IMR-90 (cell line): ENCODE results near the gene ITFG1. TPM values are rescaled to one million over a fixed set of nuclear protein-coding genes. Genes with fewer than 3 reads are reported as not detected.

Experiments
- ATAC-seq: fragments of 200-7000 bp; cut with Tn5 transposase; 2 replicates; pipeline ENCODE4 v1.9.1; 2020; ENCODE audit warnings: low read depth, mild to moderate bottlenecking, moderate library complexity
- BruUV-seq: library from RNA; stranded (reverse); fragments of 400-500 nt; replicated peaks from 2 replicates; lab custom pipeline; 2021; lab: Mats Ljungman, UMichigan
- CTCF ChIA-PET: fragments of 300-600 bp; formaldehyde crosslinking; extraction: SDS; loops from one replicate; lab custom pipeline; 2021; ENCODE audit warnings: antibody characterized with exemption; lab: Yijun Ruan, JAX
- POLR2A ChIA-PET: fragments of 300-600 bp; sonication (Branson Sonifier 250); formaldehyde crosslinking; loops from one replicate; lab custom pipeline; 2022; ENCODE audit warnings: antibody characterized with exemption; ENCODE audit not compliant: unreplicated experiment; lab: Charles Lee
- DNase-seq: peaks from one replicate; pipeline ENCODE4 v3.0.0; 2013
- H2AFZ ChIP-seq: replicated peaks from 2 replicates; pipeline ENCODE3; 2013; ENCODE audit warnings: low read length, mild to moderate bottlenecking; ENCODE audit not compliant: poor library complexity
- H2AK5ac ChIP-seq: 2 replicates; pipeline ENCODE4 v1.6.1; 2013; ENCODE audit warnings: low read depth, low read length, inconsistent platforms
- H2AK9ac ChIP-seq: replicated peaks from 2 replicates; pipeline ENCODE3; 2013; ENCODE audit warnings: mild to moderate bottlenecking, low read depth, low read length, moderate library complexity; ENCODE audit not compliant: poor library complexity
- H2BK120ac ChIP-seq: 2 replicates; pipeline ENCODE4 v1.6.1; 2013; ENCODE audit warnings: low read depth, low read length, inconsistent platforms
- H2BK15ac ChIP-seq: 3 replicates; pipeline ENCODE4 v1.6.1; 2013; ENCODE audit warnings: low read depth, low read length, inconsistent platforms
- H2BK20ac ChIP-seq: 2 replicates; pipeline ENCODE4 v1.6.1; 2013; ENCODE audit warnings: low read depth, mild to moderate bottlenecking, inconsistent platforms, low read length, moderate library complexity
- H2BK5ac ChIP-seq: 2 replicates; pipeline ENCODE4 v1.6.1; 2013; ENCODE audit warnings: mild to moderate bottlenecking, low read depth, low read length, inconsistent platforms; ENCODE audit not compliant: poor library complexity, severe bottlenecking
- H3K14ac ChIP-seq: replicated peaks from 2 replicates; pipeline ENCODE4 v1.6.1; 2013; ENCODE audit warnings: low read depth, low read length, inconsistent platforms
- H3K18ac ChIP-seq: 2 replicates; pipeline ENCODE4 v1.6.1; 2013; ENCODE audit warnings: low read depth, low read length, control low read depth
- H3K23ac ChIP-seq: 2 replicates; pipeline ENCODE4 v1.6.1; 2013; ENCODE audit warnings: low read depth, low read length, inconsistent platforms
- H3K27ac ChIP-seq: 2 replicates; pipeline ENCODE4 v1.5.1; 2013; ENCODE audit warnings: mild to moderate bottlenecking, control low read depth, low read length; ENCODE audit not compliant: insufficient read depth
- H3K27me3 ChIP-seq: 2 replicates; pipeline ENCODE4 v1.6.1; 2013; ENCODE audit warnings: low read length; ENCODE audit not compliant: control insufficient read depth, insufficient read depth
- H3K36me3 ChIP-seq: 2 replicates; pipeline ENCODE4 v1.6.1; 2013; ENCODE audit warnings: low read length, mixed read lengths; ENCODE audit not compliant: control insufficient read depth, insufficient read depth
- H3K4ac ChIP-seq: 2 replicates; pipeline ENCODE4 v1.6.1; 2013; ENCODE audit warnings: low read depth, low read length, inconsistent platforms
- H3K4me1 ChIP-seq: 2 replicates; pipeline ENCODE4 v1.6.1; 2013; ENCODE audit warnings: low read length, mixed read lengths; ENCODE audit not compliant: control insufficient read depth, insufficient read depth
- H3K4me2 ChIP-seq: 2 replicates; pipeline ENCODE4 v1.6.1; 2013; ENCODE audit warnings: low read depth, mild to moderate bottlenecking, control low read depth, low read length, moderate library complexity
- H3K4me3 ChIP-seq: 2 replicates; pipeline ENCODE4 v1.5.1; 2013; ENCODE audit warnings: low read depth, mild to moderate bottlenecking, control low read depth, low read length, moderate library complexity; ENCODE audit not compliant: insufficient read depth
- H3K56ac ChIP-seq: 2 replicates; pipeline ENCODE4 v1.6.1; 2013; ENCODE audit warnings: low read length, inconsistent platforms; ENCODE audit not compliant: insufficient read depth; ENCODE audit errors: extremely low read depth
- H3K79me1 ChIP-seq, 2 experiments: 2 replicates each; pipeline ENCODE4 v1.6.1; 2013; ENCODE audit warnings: low read length in 2 of 2, inconsistent platforms in 1 of 2, low read depth in 1 of 2
- H3K9ac ChIP-seq: 2 replicates; pipeline ENCODE4 v1.6.1; 2013; ENCODE audit warnings: low read depth, low read length, control low read depth
- H3K9me1 ChIP-seq: 2 replicates; pipeline ENCODE4 v1.6.1; 2013; ENCODE audit warnings: low read length, inconsistent platforms; ENCODE audit not compliant: insufficient read depth
- H3K9me3 ChIP-seq: 2 replicates; pipeline ENCODE4 v1.6.1; 2013; ENCODE audit warnings: low read length; ENCODE audit not compliant: control insufficient read depth, insufficient read depth
- H4K20me1 ChIP-seq: 2 replicates; pipeline ENCODE4 v1.6.1; 2013; ENCODE audit warnings: low read length, inconsistent platforms; ENCODE audit not compliant: insufficient read depth
- H4K5ac ChIP-seq: 2 replicates; pipeline ENCODE4 v1.6.1; 2013; ENCODE audit warnings: mild to moderate bottlenecking, low read depth, low read length, control low read depth
- H4K8ac ChIP-seq, 2 experiments: 2 replicates each; pipeline ENCODE4 v1.6.1; 2013; ENCODE audit warnings: low read depth in 2 of 2, low read length in 2 of 2, control low read depth in 1 of 2, inconsistent platforms in 1 of 2
- H4K91ac ChIP-seq: 2 replicates; pipeline ENCODE4 v1.6.1; 2013; ENCODE audit warnings: low read depth, low read length, inconsistent platforms; ENCODE audit not compliant: insufficient read depth
- BHLHE40 ChIP-seq: fragments of 150-350 bp; IDR thresholded peaks from 2 replicates; pipeline ENCODE4 v1.6.1; 2016; ENCODE audit warnings: mild to moderate bottlenecking, low read depth, low read length
- CEBPB ChIP-seq: IDR thresholded peaks from 2 replicates; pipeline ENCODE4 v1.6.1; 2012; ENCODE audit warnings: low read depth, low read length, improper control_type of control experiment
- CHD1 ChIP-seq: IDR thresholded peaks from 2 replicates; pipeline ENCODE4 v1.6.1; 2012; ENCODE audit warnings: low read depth, low read length, improper control_type of control experiment
- CTCF ChIP-seq: conservative IDR thresholded peaks from 2 replicates; pipeline ENCODE4 v1.5.1; 2012; ENCODE audit warnings: mild to moderate bottlenecking, low read depth, low read length, improper control_type of control experiment
- ELK1 ChIP-seq: fragments of 150-350 bp; IDR thresholded peaks from 2 replicates; pipeline ENCODE4 v1.6.1; 2016; ENCODE audit warnings: low read depth, mild to moderate bottlenecking, low read length, moderate library complexity, borderline replicate concordance
- FOS ChIP-seq: fragments of 150-350 bp; IDR thresholded peaks from 2 replicates; pipeline ENCODE4 v1.6.1; 2016; ENCODE audit warnings: low read depth, low read length
- MAFK ChIP-seq: IDR thresholded peaks from 2 replicates; pipeline ENCODE4 v1.6.1; 2012; ENCODE audit warnings: low read depth, low read length, improper control_type of control experiment
- MAZ ChIP-seq: IDR thresholded peaks from 2 replicates; pipeline ENCODE4 v1.6.1; 2012; ENCODE audit warnings: low read depth, mild to moderate bottlenecking, low read length, improper control_type of control experiment, moderate library complexity, borderline replicate concordance
- MXI1 ChIP-seq: IDR thresholded peaks from 2 replicates; pipeline ENCODE4 v1.6.1; 2012; ENCODE audit warnings: low read depth, mild to moderate bottlenecking, low read length, moderate library complexity, borderline replicate concordance
- NFE2L2 ChIP-seq: fragments of 150-350 bp; IDR thresholded peaks from 2 replicates; pipeline ENCODE4 v1.6.1; 2016; ENCODE audit warnings: low read depth, mild to moderate bottlenecking, low read length
- POLR2A ChIP-seq: IDR thresholded peaks from 2 replicates; pipeline ENCODE4 v1.6.1; 2012; ENCODE audit warnings: mild to moderate bottlenecking, low read depth, low read length
- RAD21 ChIP-seq: IDR thresholded peaks from 2 replicates; pipeline ENCODE4 v1.6.1; 2012; ENCODE audit warnings: low read length, improper control_type of control experiment
- RCOR1 ChIP-seq: IDR thresholded peaks from 2 replicates; pipeline ENCODE4 v1.6.1; 2012; ENCODE audit warnings: mild to moderate bottlenecking, low read length, improper control_type of control experiment; ENCODE audit not compliant: insufficient replicate concordance
- RFX5 ChIP-seq: IDR thresholded peaks from 2 replicates; pipeline ENCODE4 v1.8.0; 2012; ENCODE audit warnings: low read depth, mild to moderate bottlenecking, low read length, moderate library complexity
- SMC3 ChIP-seq: fragments of 150-350 bp; IDR thresholded peaks from 2 replicates; pipeline ENCODE4 v1.6.1; 2016; ENCODE audit warnings: low read depth, mild to moderate bottlenecking, antibody characterized with exemption, low read length, moderate library complexity
- USF2 ChIP-seq: fragments of 150-350 bp; IDR thresholded peaks from 2 replicates; pipeline ENCODE4 v1.6.1; 2017; ENCODE audit warnings: mild to moderate bottlenecking, antibody characterized with exemption, low read length, low read depth
- WGBS, 2 experiments: methylation state at CpG; one replicate each; pipeline versions ENCODE4 v1.1.5 to v1.1.7; 2013; ENCODE audit warnings: missing lambda C conversion rate in 2 of 2; ENCODE audit not compliant: insufficient read length in 1 of 2; ENCODE audit errors: extremely low coverage in 2 of 2; 5-methylcytosine and 5-hydroxymethylcytosine counted together
- dilution Hi-C: fragments of 300-500 bp; cut with HindIII; formaldehyde crosslinking; loops from one replicate; pipeline ENCODE4 v1.14.3; 2018; ENCODE audit warnings: low sequenced_read_pairs; ENCODE audit not compliant: unreplicated experiment
- in situ Hi-C: fragments of 300-500 bp; cut with MboI; formaldehyde crosslinking; loops from 3 replicates; pipeline ENCODE4 v1.14.3; 2019; ENCODE audit warnings: low sequenced_read_pairs, inconsistent platforms, mixed read lengths
- intact Hi-C: fragments of 100-400 bp; cut with micrococcal nuclease; formaldehyde crosslinking; loops from 2 replicates; pipeline ENCODE4 v1.10.0; 2022
- polyA plus RNA-seq, 3 experiments: library from polyadenylated mRNA; depleted of rRNA; stranded (reverse); fragments of >200 nt; gene quantifications; 2 replicates each; pipeline ENCODE4 v1.2.3, GENCODE V29; 2012; ENCODE audit warnings: low replicate concordance in 1 of 3
- total RNA-seq: library from RNA; depleted of rRNA; stranded (reverse); fragments of >200 nt; gene quantifications from 2 replicates; pipeline ENCODE4 v1.2.3, GENCODE V29; 2012

Gene ITFG1
- total and polyA plus RNA-seq, 2 of the 4 experiments (the other 2 are of a cell fraction) = 54.3 to 60.4 TPM

GRCh38 chr16:47110939-47111338 lies 349.9 kb downstream of the ITFG1 start:
- Histone ChIP-seq H4K20me1 (no peaks in the 10 kb centered on the region), H2AK9ac (no peak overlapping the region), H2AFZ (no peak overlapping the region), H2BK5ac (no peak overlapping the region), H3K9me3 (no peaks in the 10 kb centered on the region), H3K56ac (no peak overlapping the region), H3K27ac (no peak overlapping the region), H3K4me3 (no peak overlapping the region), H3K23ac (no peak overlapping the region), H3K36me3 (no peaks in the 10 kb centered on the region; the same call in 1 of the 2 replicates), H3K4me2 (no peak overlapping the region), H3K4me1 (no peaks in the 10 kb centered on the region), H3K18ac (no peak overlapping the region), H3K9me1 (no peaks in the 10 kb centered on the region), H3K79me1 (no peaks in the 10 kb centered on the region), H2BK15ac (no peak overlapping the region), H2BK20ac (no peak overlapping the region), H2AK5ac (no peak overlapping the region), H3K4ac (no peak overlapping the region), H4K8ac (no peak overlapping the region), H2BK120ac (no peak overlapping the region), H3K9ac (no peak overlapping the region), H3K14ac (no peak overlapping the region), H4K5ac (no peak overlapping the region), H3K27me3 (no peaks in the 10 kb centered on the region), H4K91ac (no peak overlapping the region)
- ChIA-PET CTCF (interaction anchor here (0.6 kb wide), 1 partner anchor 67 kb away, joined by 4 read pairs; no protein-coding TSS in a partner anchor), POLR2A (no interaction called here)
- no peak for ATAC-seq
- no CpG with 5 or more reads among the region's 3 CpGs for WGBS, 2 experiments
- no peak for DNase-seq
- dilution Hi-C loops (no loop called here), in situ Hi-C loops (no loop called here), intact Hi-C loops (no loop called here)
- no peak for TF ChIP-seq ELK1
- TF ChIP-seq MAFK = no peak
- TF ChIP-seq USF2 = no peak
- TF ChIP-seq MAZ = no peak
- no peak for TF ChIP-seq CHD1
- no peak for TF ChIP-seq FOS
- TF ChIP-seq RAD21 = no peak
- TF ChIP-seq SMC3 = no peak
- TF ChIP-seq RCOR1 = no peak
- no peak for TF ChIP-seq MXI1
- no peak for TF ChIP-seq NFE2L2
- no peak for TF ChIP-seq CEBPB
- TF ChIP-seq RFX5 = no peak
- no peak for TF ChIP-seq CTCF
- TF ChIP-seq POLR2A = no peak
- no peak for TF ChIP-seq BHLHE40
- BruUV-seq = no TSS peak
